Measurements from ENCODE around the gene ANXA5. TPM values are rescaled to one million over a fixed set of nuclear protein-coding genes. Genes with fewer than 3 reads are reported as not detected.
A peak's percentile ranks its signal among the peaks of the same experiment; 100 is the strongest.
"Not testable (repeated sequence)": the region's sequence is repeated elsewhere in the genome, so short reads cannot be mapped to it uniquely, and the experiment has no call there.

Gene ANXA5
- polyA plus RNA-seq, 10 donors = 343 to 426 (median 386) TPM

- DNase-seq = no peak
Measured at GRCh38 chr4:121684016-121684415, 12.8 kb downstream of the ANXA5 start.

GRCh38 chr4:121680571-121680970 is 16.2 kb downstream of the ANXA5 start:
- DNase-seq = no peak

GRCh38 chr4:121679951-121680350 is 16.8 kb downstream of the ANXA5 start:
- DNase-seq = no peak

- no peak for DNase-seq
Measured at GRCh38 chr4:121679267-121679666, 17.5 kb downstream of the ANXA5 start.

GRCh38 chr4:121677524-121677923 is 19.3 kb downstream of the ANXA5 start:
- DNase-seq = no peak

- no peak for DNase-seq
Measured at GRCh38 chr4:121676345-121677075, 20.3 kb downstream of the ANXA5 start.

- DNase-seq = no peak
Measured at GRCh38 chr4:121675715-121676114, 21.1 kb downstream of the ANXA5 start.

- DNase-seq = no peak
Measured at GRCh38 chr4:121674696-121675095, 22.1 kb downstream of the ANXA5 start.

- DNase-seq = no peak
Measured at GRCh38 chr4:121674191-121674590, 22.6 kb downstream of the ANXA5 start.

GRCh38 chr4:121669163-121669550 is 27.6 kb downstream of the ANXA5 start:
- peak in 1 of 3 donors; percentile 50 for DNase-seq

- peak in 1 of 3 donors; percentile 94 for DNase-seq
Measured at GRCh38 chr4:121668368-121669162, 28.2 kb downstream of the ANXA5 start.

- no peak for DNase-seq
Measured at GRCh38 chr4:121666091-121666679, 30.6 kb downstream of the ANXA5 start.

GRCh38 chr4:121665371-121665770 is 31.4 kb downstream of the ANXA5 start:
- DNase-seq = no peak

- no peak for DNase-seq
Measured at GRCh38 chr4:121662225-121662624, 34.6 kb downstream of the ANXA5 start.

GRCh38 chr4:121660175-121660933 is 36.4 kb downstream of the ANXA5 start:
- DNase-seq = not testable (repeated sequence)

- DNase-seq = no peak
Measured at GRCh38 chr4:121658125-121658524, 38.7 kb downstream of the ANXA5 start.

- DNase-seq = peak; percentile 50 to 76 (median 58)
Measured at GRCh38 chr4:121656269-121656641, 40.5 kb downstream of the ANXA5 start.

GRCh38 chr4:121655320-121656268 is 41.2 kb downstream of the ANXA5 start:
- DNase-seq = no peak

- DNase-seq = no peak
Measured at GRCh38 chr4:121654738-121655137, 42.0 kb downstream of the ANXA5 start.

- DNase-seq = no peak
Measured at GRCh38 chr4:121653986-121654385, 42.8 kb downstream of the ANXA5 start.

GRCh38 chr4:121653214-121653613 is 43.6 kb downstream of the ANXA5 start:
- DNase-seq = no peak

Data from muscle of back (tissue), 11 donors.